ENCODE data around the gene NLRC3.

Gene NLRC3

GRCh38 chr16:3511286-3512180, 65.7 kb downstream of the NLRC3 start:
- no peak for DNase-seq (ENCODE audit: low read depth in 1 of 2, low spot score in 1 of 2)
- H3K4me3 ChIP-seq (replicated peaks; ENCODE audit: insufficient read depth, low read length): no peak overlapping the region
- no peak overlapping the region for H3K27ac ChIP-seq (replicated peaks)
- no peak for TF ChIP-seq GABPA (IDR thresholded peaks at IDR 0.05; ENCODE audit: low read depth)
- TF ChIP-seq REST (IDR thresholded peaks at IDR 0.05; ENCODE audit: insufficient replicate concordance, low read depth): no peak
- no peaks in the 10 kb centered on the region for H3K27me3 ChIP-seq (ENCODE audit: insufficient read depth, poor library complexity, severe bottlenecking)

- Histone ChIP-seq H3K4me3 (replicated peaks; ENCODE audit: insufficient read depth, low read length) (no peak overlapping the region), H3K27me3 (ENCODE audit: insufficient read depth, poor library complexity, severe bottlenecking) (no peaks in the 10 kb centered on the region), H3K27ac (replicated peaks) (no peak overlapping the region)
- TF ChIP-seq SPI1 (IDR thresholded peaks at IDR 0.05; ENCODE audit: borderline replicate concordance, low read depth) (peak; percentile 32; the same call in 1 of the 2 replicates), CTCF (IDR thresholded peaks at IDR 0.05; ENCODE audit: insufficient read depth, low read length) (no peak)
- DNase-seq (ENCODE audit: low read depth in 1 of 2, low spot score in 1 of 2): peak in 1 of 2 experiments; percentile 18
Observed at GRCh38 chr16:3510416-3510815, 66.8 kb downstream of the NLRC3 start.

GRCh38 chr16:3509470-3509928, 67.7 kb downstream of the NLRC3 start:
- no peak overlapping the region for H3K4me3 ChIP-seq (replicated peaks; ENCODE audit: insufficient read depth, low read length)
- no peak overlapping the region for H3K27ac ChIP-seq (replicated peaks)
- TF ChIP-seq GABPA (IDR thresholded peaks at IDR 0.05; ENCODE audit: low read depth) (no peak), POLR2AphosphoS5 (IDR thresholded peaks at IDR 0.05; ENCODE audit: low read depth) (no peak), SPI1 (IDR thresholded peaks at IDR 0.05; ENCODE audit: borderline replicate concordance, low read depth) (no peak), CTCF (IDR thresholded peaks at IDR 0.05; ENCODE audit: insufficient read depth, low read length) (no peak), REST (IDR thresholded peaks at IDR 0.05; ENCODE audit: insufficient replicate concordance, low read depth) (no peak)
- no peaks in the 10 kb centered on the region for H3K27me3 ChIP-seq (ENCODE audit: insufficient read depth, poor library complexity, severe bottlenecking)
- DNase-seq (ENCODE audit: low read depth in 1 of 2, low spot score in 1 of 2): peak in 1 of 2 experiments; percentile 60

GRCh38 chr16:3508736-3509135, 68.5 kb downstream of the NLRC3 start:
- H3K27me3 ChIP-seq (ENCODE audit: insufficient read depth, poor library complexity, severe bottlenecking): no peaks in the 10 kb centered on the region
- no peak overlapping the region for H3K27ac ChIP-seq (replicated peaks)
- TF ChIP-seq GABPA (IDR thresholded peaks at IDR 0.05; ENCODE audit: low read depth): no peak
- TF ChIP-seq POLR2AphosphoS5 (IDR thresholded peaks at IDR 0.05; ENCODE audit: low read depth): no peak
- no peak for TF ChIP-seq REST (IDR thresholded peaks at IDR 0.05; ENCODE audit: insufficient replicate concordance, low read depth)
- TF ChIP-seq CTCF (IDR thresholded peaks at IDR 0.05; ENCODE audit: insufficient read depth, low read length): no peak
- no peak for TF ChIP-seq SPI1 (IDR thresholded peaks at IDR 0.05; ENCODE audit: borderline replicate concordance, low read depth)
- no peak for DNase-seq (ENCODE audit: low read depth in 1 of 2, low spot score in 1 of 2)
- no peak overlapping the region for H3K4me3 ChIP-seq (replicated peaks; ENCODE audit: insufficient read depth, low read length)

Data from HL-60 (cell line).